ENCODE results near the gene FCF1. TPM values are rescaled to one million over a fixed set of nuclear protein-coding genes. Genes with fewer than 3 reads are reported as not detected.

FCF1 gene
- total RNA-seq, 3 donors from 2014 or later, result 87.9 to 93.6 (median 91.0) TPM

DNA sequence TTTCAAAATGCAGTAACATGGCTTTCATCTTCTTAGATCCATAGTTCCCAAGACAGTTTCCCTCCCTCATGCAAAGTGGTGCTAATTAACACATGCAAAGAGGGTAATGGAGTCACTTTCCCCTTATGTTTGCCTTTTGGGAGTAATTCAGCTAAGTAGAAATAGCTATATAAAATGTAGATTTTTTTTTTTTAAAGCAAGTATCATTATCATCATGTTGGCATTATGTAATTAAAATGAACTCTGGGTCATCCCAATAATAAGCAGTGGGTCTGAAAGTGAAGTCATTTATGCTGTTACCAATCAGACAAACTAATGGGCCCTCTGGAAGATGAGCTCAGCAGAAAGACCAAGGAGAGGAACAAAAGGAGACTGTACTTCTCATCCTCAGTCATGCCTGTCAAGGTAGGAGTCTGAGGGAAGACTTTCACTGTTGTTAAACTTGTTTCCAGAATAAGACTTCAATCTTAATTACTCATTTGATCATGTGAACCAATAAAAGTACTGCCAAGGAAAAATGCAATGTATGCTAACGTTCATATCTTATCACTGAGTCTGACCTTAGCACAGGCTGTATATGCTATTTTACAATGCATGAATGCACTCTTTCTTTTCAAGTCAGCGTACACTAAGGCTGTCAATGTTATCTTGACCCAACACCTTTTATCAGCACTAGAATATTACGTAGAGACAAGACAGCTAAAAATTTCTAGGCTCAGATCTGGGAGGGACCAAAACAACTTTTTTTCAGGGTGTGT lies 26.8 kb upstream of the FCF1 start:
- DNase-seq, result no peak
- no peaks in the 10 kb centered on the region for H3K9me3 Mint-ChIP-seq
- no peaks in the 10 kb centered on the region for H3K27me3 Mint-ChIP-seq (ENCODE audit: low read depth)
- H3K4me3 Mint-ChIP-seq, result no peak overlapping the region
- peaks cover 16% of the 10 kb centered on the region for H3K4me1 Mint-ChIP-seq (ENCODE audit: low read depth)
- peaks cover 46% of the 10 kb centered on the region for H3K36me3 Mint-ChIP-seq (ENCODE audit: insufficient read depth)
- no peak for ATAC-seq

DNA sequence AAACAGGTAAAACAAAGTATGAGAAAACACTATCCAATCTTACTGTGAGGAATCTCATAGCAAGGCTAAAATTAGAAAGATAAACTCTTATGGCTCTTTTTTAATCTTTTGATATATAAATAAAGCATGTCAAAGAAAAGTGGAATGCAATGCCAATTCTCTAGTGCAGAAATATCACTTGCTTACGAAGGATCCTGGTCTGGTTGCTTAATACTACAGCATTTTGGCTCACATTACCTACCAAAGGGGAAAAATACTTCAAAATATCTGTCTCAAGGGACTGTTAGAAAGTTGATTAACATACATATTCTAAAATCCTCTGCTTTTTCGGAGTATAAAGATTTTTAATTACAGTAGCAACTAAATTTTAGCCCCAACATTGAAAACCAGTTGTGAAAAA lies 21.5 kb upstream of the FCF1 start:
- Mint-ChIP-seq H3K4me3 (no peak overlapping the region), H3K9me3 (no peaks in the 10 kb centered on the region), H3K36me3 (ENCODE audit: insufficient read depth) (peaks cover 22% of the 10 kb centered on the region), H3K4me1 (ENCODE audit: low read depth) (peaks cover 8% of the 10 kb centered on the region), H3K27me3 (ENCODE audit: low read depth) (no peaks in the 10 kb centered on the region)
- DNase-seq (no peak), ATAC-seq (no peak)

DNA sequence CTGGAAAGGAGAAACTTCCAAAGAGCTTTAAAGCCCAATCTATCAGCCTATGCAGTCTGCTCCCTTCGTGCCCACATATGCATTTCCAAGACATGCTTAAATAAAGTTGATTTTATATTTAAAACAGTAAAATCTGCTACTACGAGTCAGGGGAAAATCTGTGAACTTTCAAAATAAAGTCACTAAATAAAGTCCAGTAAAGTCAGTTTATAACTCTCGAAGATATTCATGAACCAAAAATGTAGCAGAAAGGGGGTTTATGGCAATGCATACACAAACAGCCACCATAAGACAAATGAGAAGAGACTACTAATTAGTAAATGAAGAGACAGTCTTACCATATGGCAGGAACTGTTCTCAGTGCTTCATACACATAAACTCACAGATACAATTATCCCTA lies 19.8 kb upstream of the FCF1 start:
- DNase-seq (no peak), ATAC-seq (no peak)
- peaks cover 8% of the 10 kb centered on the region for H3K4me1 Mint-ChIP-seq (ENCODE audit: low read depth)
- H3K4me3 Mint-ChIP-seq, result no peak overlapping the region
- H3K9me3 Mint-ChIP-seq, result no peaks in the 10 kb centered on the region
- peaks cover 21% of the 10 kb centered on the region for H3K36me3 Mint-ChIP-seq (ENCODE audit: insufficient read depth)
- H3K27me3 Mint-ChIP-seq (ENCODE audit: low read depth), result no peaks in the 10 kb centered on the region

DNA sequence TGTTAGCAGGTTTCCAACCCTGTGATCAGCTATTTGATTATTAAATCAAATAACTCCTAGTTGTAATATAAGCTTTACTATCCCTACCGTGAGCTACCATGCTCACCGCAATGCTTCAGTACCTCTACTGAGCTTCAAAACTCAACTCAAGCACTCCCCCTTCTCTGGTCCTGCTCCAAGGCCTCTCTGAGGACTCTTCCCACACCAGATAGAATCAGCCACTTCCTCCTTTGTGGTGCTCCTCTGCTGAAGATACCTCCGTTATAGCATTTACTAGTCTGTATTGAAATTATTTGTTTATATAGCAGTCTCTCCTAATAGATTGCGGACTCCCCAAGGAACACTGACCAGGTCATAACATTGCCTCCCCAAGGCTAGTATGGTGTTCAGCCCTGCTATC lies 17.5 kb upstream of the FCF1 start:
- no peak for DNase-seq
- Mint-ChIP-seq H3K9me3 (no peaks in the 10 kb centered on the region), H3K4me3 (no peak overlapping the region), H3K36me3 (ENCODE audit: insufficient read depth) (peaks cover 13% of the 10 kb centered on the region), H3K4me1 (ENCODE audit: low read depth) (peaks cover 11% of the 10 kb centered on the region), H3K27me3 (ENCODE audit: low read depth) (no peaks in the 10 kb centered on the region)
- no peak for ATAC-seq

DNA sequence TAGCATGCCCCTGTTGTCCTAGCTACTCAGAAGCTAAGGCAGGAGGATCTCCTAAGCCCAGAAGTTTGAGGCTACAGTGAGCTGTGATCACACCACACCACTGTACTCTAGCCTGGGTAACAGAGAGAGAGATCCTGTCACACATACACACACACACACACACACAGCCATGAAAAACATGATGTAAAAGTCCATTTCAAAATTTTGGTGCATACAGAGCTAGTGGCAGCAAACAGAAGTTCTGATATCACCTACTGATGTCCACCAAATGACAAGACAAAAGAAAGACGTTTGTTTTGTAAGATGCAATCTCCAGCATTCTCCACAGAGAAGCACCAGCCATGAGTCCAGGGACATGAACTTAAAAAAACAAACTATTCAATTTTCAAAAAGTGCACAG lies 15.9 kb upstream of the FCF1 start:
- ATAC-seq, result no peak
- Mint-ChIP-seq H3K4me3 (no peak overlapping the region), H3K27me3 (ENCODE audit: low read depth) (no peaks in the 10 kb centered on the region), H3K4me1 (ENCODE audit: low read depth) (peaks cover 18% of the 10 kb centered on the region), H3K36me3 (ENCODE audit: insufficient read depth) (peaks cover 19% of the 10 kb centered on the region), H3K9me3 (no peaks in the 10 kb centered on the region)
- no peak for DNase-seq

DNA sequence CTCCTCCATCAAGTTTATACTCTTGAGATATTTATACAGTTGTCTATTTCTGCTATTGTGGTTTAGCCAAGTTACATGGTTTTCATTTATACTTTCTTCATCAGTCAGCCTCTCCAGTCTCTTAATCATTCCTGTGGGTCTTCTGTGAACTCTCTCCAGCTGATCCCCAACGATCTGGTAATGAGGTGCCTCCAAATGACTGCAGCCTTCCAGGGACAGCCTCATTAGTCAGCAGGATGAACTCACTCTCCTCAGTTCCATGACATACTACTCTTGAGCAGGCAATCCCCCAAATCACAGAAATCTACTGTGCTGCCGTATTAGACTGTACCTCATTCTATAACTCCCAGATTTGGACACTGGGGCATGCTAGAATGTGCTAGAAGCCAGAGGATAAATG lies 15.4 kb upstream of the FCF1 start:
- ATAC-seq, result no peak
- Mint-ChIP-seq H3K9me3 (peaks cover under 1% of the 10 kb centered on the region), H3K36me3 (ENCODE audit: insufficient read depth) (peaks cover 21% of the 10 kb centered on the region), H3K4me3 (no peak overlapping the region), H3K4me1 (ENCODE audit: low read depth) (peaks cover 19% of the 10 kb centered on the region), H3K27me3 (ENCODE audit: low read depth) (no peaks in the 10 kb centered on the region)
- no peak for DNase-seq

DNA sequence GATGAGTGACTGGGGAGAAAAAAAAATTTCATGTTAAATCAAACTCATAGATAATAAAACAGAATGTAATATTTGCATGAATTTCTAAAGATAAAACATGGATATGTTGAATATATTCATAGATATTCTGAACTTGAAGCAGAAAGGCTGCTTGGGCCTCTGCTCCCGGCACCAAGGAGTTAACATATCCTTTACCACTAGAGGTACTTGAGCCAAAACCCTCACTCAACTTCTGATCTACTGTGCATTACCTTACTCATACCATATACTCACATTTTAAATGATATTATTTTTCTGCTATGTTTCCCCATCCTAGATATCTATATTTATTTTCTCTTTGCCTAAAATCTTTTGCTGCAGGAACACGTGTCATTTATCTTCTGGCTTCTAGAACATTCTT lies 15.0 kb upstream of the FCF1 start:
- Mint-ChIP-seq H3K27me3 (ENCODE audit: low read depth) (no peaks in the 10 kb centered on the region), H3K4me1 (ENCODE audit: low read depth) (peaks cover 23% of the 10 kb centered on the region), H3K4me3 (no peak overlapping the region), H3K36me3 (ENCODE audit: insufficient read depth) (peaks cover 25% of the 10 kb centered on the region), H3K9me3 (peaks cover 5% of the 10 kb centered on the region)
- no peak for ATAC-seq
- DNase-seq, result no peak

DNA sequence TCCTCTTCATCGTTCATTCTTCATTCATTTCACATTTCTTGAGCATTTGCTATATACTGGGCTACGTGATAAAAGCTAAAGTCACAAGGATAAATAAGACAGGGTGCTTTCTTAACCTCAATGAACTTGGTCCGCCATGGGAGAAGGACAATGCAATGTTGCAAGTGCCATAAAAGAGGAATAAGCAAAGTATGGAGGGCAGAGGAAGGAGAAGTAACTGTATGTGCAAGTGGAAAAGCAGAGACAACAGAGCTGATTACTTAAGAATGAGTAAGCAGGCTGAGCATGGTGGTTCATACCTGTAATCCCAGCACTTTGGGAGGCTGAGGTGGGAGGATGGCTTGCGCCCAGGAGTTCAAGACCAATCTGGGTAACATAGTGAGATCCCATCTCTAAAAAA lies 14.5 kb upstream of the FCF1 start:
- Mint-ChIP-seq H3K36me3 (ENCODE audit: insufficient read depth) (peaks cover 28% of the 10 kb centered on the region), H3K4me1 (ENCODE audit: low read depth) (peaks cover 24% of the 10 kb centered on the region), H3K27me3 (ENCODE audit: low read depth) (no peaks in the 10 kb centered on the region), H3K9me3 (peaks cover 7% of the 10 kb centered on the region), H3K4me3 (no peak overlapping the region)
- DNase-seq, result no peak
- ATAC-seq, result no peak

DNA sequence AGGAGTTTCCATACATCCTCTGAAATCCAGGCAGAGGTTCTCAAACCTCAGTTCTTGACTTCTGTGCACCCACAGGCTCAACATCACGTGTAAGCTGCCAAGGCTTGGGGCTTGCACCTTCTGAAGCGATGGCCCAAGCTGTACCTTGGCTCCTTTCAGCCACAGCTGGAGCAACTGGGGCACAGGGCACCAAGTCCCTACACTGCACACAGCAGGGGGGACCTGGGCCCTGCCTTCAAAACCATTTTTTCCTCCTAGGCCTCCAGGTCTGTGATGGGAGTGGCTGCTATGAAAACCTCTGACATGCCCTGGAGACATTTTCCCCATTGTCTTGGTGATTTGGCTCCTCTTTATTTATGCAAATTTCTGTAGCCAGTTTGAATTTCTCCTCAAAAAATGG lies 10.7 kb upstream of the FCF1 start:
- no peak for ATAC-seq
- DNase-seq, result no peak
- H3K27me3 Mint-ChIP-seq (ENCODE audit: low read depth), result no peaks in the 10 kb centered on the region
- no peak overlapping the region for H3K4me3 Mint-ChIP-seq
- H3K9me3 Mint-ChIP-seq, result peaks cover 7% of the 10 kb centered on the region
- peaks cover 26% of the 10 kb centered on the region for H3K36me3 Mint-ChIP-seq (ENCODE audit: insufficient read depth)
- peaks cover 30% of the 10 kb centered on the region for H3K4me1 Mint-ChIP-seq (ENCODE audit: low read depth)

DNA sequence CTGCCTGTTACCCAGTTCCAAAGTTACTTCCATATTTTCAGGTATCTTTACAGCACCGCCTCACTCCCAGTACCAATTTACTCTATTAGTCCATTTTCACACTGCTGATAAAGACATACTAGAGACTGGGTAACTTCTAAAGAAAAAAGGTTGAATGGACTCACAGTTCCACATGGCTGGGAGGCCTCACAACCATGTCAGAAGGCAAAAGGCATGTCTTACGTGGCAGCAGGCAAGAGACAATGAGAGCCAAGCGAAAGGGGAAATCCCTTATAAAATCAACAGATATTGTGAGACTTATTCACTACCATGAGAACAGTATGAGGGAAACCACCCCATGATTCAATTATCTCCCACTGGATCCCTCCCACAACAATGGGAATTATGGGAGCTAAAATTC lies 9.9 kb upstream of the FCF1 start:
- DNase-seq (no peak), ATAC-seq (no peak)
- H3K27me3 Mint-ChIP-seq (ENCODE audit: low read depth), result no peaks in the 10 kb centered on the region
- peaks cover 26% of the 10 kb centered on the region for H3K36me3 Mint-ChIP-seq (ENCODE audit: insufficient read depth)
- H3K4me3 Mint-ChIP-seq, result no peak overlapping the region
- peaks cover 7% of the 10 kb centered on the region for H3K9me3 Mint-ChIP-seq
- peaks cover 30% of the 10 kb centered on the region for H3K4me1 Mint-ChIP-seq (ENCODE audit: low read depth)

DNA sequence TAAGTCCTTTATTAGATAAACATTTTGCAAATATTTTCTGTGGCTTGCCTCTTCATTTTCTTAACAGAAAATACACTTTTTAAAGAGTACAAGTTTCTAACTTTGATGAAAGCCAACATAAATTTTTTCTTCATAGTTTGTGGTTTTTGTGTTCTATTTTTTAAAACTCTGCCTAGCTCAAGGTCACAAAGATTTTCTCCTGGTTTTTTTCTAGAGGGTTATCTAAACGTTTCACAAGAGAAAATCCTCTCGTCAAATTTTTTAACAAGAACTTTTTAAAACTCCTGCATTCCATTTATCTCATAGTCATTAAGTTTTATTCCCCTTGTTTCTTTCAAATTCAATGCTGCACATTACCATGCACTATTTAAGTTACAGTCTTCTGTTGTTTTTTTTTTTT lies 8.3 kb upstream of the FCF1 start:
- Mint-ChIP-seq H3K27me3 (ENCODE audit: low read depth) (no peaks in the 10 kb centered on the region), H3K9me3 (peaks cover 7% of the 10 kb centered on the region)

DNA sequence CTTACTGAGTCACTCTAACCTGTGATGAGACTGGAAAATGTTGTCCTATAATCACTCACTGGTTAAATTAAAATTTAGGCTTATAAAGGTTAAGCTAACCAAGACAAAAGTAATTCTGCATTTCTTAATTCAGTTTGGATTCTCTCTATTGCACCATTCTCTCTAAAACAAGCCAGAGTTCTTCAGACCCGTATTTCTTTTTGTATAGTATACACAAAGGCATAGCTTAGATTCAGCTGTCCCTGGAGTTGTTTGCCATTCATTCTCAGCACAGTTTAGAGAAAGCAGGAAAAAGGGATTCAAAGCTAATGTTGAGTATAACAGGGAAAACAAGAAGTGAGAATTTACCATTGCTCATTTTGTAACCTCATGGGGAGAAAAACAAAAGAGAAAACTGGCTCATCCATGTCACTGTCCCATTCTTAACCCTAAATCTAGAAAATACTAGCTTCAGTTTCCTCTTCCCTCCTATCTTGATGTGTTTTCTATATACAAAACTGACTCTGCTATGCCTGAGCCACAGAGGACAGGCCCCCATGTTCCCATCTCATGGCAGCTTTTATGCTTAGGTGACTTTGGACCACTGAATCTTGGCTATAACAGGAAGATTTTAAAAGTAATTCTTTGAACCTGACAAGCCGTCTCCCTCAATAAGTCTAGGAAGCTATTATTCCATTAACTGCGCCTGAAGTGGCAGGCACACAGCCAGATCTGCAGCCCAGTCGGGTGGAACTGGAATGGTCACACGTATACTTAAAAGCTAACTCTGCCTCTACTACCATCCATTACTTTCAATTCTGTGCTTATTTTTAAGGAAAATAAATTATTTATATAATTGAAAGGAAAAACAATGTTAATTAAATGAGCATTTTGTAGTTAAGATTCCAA lies 7.1 kb upstream of the FCF1 start:
- Mint-ChIP-seq H3K9me3 (peaks cover 7% of the 10 kb centered on the region), H3K4me1 (ENCODE audit: low read depth) (peaks cover 47% of the 10 kb centered on the region), H3K27me3 (ENCODE audit: low read depth) (no peaks in the 10 kb centered on the region), H3K36me3 (ENCODE audit: insufficient read depth) (peaks cover 19% of the 10 kb centered on the region), H3K4me3 (no peak overlapping the region)
- DNase-seq (no peak), ATAC-seq (no peak)

More for the DNA sequence above, 8.3 kb upstream of the FCF1 start:
- Mint-ChIP-seq H3K4me3 (no peak overlapping the region), H3K4me1 (ENCODE audit: low read depth) (peaks cover 36% of the 10 kb centered on the region), H3K36me3 (ENCODE audit: insufficient read depth) (peaks cover 22% of the 10 kb centered on the region)
- no peak for DNase-seq
- ATAC-seq, result no peak

DNA sequence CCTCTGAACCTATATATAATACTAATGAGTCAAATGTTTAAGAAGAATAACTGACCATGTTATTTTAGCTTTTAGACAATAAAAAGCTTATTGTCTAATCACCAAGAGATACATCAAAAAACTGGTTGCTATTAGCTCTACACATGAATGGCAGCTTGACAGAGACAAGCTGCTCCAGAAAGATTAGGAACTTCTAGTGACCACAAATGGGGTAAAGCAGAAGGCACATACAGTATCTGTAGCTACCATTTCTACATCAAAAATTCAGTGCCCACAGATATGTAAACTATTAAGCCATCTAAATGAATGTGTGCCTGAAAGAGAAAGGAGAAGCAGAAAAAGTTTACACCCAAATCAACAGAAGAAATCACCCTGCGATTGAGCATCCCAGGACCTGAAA lies 2.5 kb upstream of the FCF1 start:
- H3K9me3 Mint-ChIP-seq, result no peaks in the 10 kb centered on the region
- ATAC-seq (no peak), DNase-seq (no peak)
- H3K4me3 Mint-ChIP-seq, result peak overlapping the region; percentile 31
- H3K36me3 Mint-ChIP-seq (ENCODE audit: insufficient read depth), result peaks cover 6% of the 10 kb centered on the region
- H3K4me1 Mint-ChIP-seq (ENCODE audit: low read depth), result peaks cover 53% of the 10 kb centered on the region
- H3K27me3 Mint-ChIP-seq (ENCODE audit: low read depth), result no peaks in the 10 kb centered on the region

DNA sequence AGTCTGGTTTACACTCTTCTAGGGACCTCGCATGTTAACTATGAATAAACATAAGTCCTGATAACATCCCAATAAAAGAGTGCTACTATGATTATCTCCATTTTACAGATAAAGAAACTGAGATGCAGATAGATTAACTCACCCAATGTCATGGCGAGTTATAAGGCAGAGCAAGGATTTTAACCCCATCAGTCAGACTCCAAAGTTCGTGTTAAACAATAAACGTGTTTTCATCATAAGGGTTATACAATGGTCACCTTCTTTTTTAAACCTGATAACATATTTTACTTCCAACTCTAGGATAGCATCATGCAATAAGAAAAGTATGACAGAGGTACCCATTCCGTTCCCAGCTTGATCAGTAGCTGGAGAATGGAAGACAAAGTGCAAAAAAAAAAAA lies 1.3 kb upstream of the FCF1 start:
- Mint-ChIP-seq H3K4me3 (peak overlapping the region; percentile 96), H3K36me3 (ENCODE audit: insufficient read depth) (peaks cover 16% of the 10 kb centered on the region), H3K27me3 (ENCODE audit: low read depth) (no peaks in the 10 kb centered on the region), H3K9me3 (no peaks in the 10 kb centered on the region), H3K4me1 (ENCODE audit: low read depth) (peaks cover 58% of the 10 kb centered on the region)
- DNase-seq, result no peak
- no peak for ATAC-seq

DNA sequence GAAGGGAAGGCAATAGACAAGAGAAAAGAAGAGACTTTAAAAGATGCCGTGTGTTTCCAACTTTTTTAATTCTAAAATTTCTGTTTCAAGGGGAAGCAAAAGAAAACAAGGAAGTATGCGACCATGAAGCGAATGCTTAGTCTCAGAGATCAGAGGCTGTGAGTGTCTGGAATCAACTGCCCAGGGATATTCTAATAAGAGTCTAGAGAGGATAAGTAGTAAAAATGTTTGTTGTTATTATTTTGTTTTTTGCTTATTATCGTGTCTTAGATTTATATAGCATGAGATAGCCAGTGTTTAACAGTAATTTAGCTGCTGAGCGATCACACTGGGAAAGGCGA lies 421 bp downstream of the FCF1 start:
- peak overlapping the region; percentile 96 for H3K4me3 Mint-ChIP-seq
- peaks cover 21% of the 10 kb centered on the region for H3K36me3 Mint-ChIP-seq (ENCODE audit: insufficient read depth)
- H3K9me3 Mint-ChIP-seq, result no peaks in the 10 kb centered on the region
- peaks cover 53% of the 10 kb centered on the region for H3K4me1 Mint-ChIP-seq (ENCODE audit: low read depth)
- ATAC-seq, result no peak
- DNase-seq, result no peak
- no peaks in the 10 kb centered on the region for H3K27me3 Mint-ChIP-seq (ENCODE audit: low read depth)

Data from activated T-cell treated with anti-CD3 and anti-CD28 coated beads, Interleukin-2, amount 50 U/mL, for 4 hours (primary cell).